ENCODE measurements around the gene MAP7D3. TPM values are rescaled to one million over a fixed set of nuclear protein-coding genes. Genes with fewer than 3 reads are reported as not detected.

The MAP7D3 gene
- total RNA-seq, 2 donors from 2014 or later = 6.7 to 12.2 TPM

DNA sequence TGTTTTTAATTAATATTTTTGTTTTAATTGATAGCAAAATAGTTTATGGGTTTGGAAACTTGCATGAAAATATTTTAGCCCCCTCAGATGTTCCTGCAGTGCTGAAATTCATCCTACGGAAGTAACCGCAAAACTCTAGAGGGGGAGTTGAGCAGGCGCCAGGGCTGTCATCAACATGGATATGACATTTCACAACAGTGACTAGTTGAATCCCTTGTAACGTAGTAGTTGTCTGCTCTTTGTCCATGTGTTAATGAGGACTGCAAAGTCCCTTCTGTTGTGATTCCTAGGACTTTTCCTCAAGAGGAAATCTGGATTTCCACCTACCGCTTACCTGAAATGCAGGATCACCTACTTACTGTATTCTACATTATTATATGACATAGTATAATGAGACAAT is 40.4 kb downstream of the MAP7D3 start:
- no peaks in the 10 kb centered on the region for H3K36me3 ChIP-seq (replicated peaks in 1 of 2; ENCODE audit: insufficient read depth in 1 of 2, low read depth in 2 of 2)
- DNase-seq (no peak), ATAC-seq (no peak)
- H3K4me1 ChIP-seq = no peaks in the 10 kb centered on the region
- 73 to 85% methylated on average over 5 of the region's 5 CpGs for WGBS, 2 donors
- H3K27me3 ChIP-seq = no peaks in the 10 kb centered on the region
- no peaks in the 10 kb centered on the region for H3K9me3 ChIP-seq
- intact Hi-C loops (cut with DNase I) = no loop called here
- no peak overlapping the region for H3K27ac ChIP-seq
- TF ChIP-seq, protein P1, sequence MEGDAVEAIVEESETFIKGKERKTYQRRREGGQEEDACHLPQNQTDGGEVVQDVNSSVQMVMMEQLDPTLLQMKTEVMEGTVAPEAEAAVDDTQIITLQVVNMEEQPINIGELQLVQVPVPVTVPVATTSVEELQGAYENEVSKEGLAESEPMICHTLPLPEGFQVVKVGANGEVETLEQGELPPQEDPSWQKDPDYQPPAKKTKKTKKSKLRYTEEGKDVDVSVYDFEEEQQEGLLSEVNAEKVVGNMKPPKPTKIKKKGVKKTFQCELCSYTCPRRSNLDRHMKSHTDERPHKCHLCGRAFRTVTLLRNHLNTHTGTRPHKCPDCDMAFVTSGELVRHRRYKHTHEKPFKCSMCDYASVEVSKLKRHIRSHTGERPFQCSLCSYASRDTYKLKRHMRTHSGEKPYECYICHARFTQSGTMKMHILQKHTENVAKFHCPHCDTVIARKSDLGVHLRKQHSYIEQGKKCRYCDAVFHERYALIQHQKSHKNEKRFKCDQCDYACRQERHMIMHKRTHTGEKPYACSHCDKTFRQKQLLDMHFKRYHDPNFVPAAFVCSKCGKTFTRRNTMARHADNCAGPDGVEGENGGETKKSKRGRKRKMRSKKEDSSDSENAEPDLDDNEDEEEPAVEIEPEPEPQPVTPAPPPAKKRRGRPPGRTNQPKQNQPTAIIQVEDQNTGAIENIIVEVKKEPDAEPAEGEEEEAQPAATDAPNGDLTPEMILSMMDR (IDR thresholded peaks at IDR 0.05) = no peak
- TF ChIP-seq POLR2A (IDR thresholded peaks at IDR 0.05) = no peak
- no peak overlapping the region for H3K4me3 ChIP-seq

DNA sequence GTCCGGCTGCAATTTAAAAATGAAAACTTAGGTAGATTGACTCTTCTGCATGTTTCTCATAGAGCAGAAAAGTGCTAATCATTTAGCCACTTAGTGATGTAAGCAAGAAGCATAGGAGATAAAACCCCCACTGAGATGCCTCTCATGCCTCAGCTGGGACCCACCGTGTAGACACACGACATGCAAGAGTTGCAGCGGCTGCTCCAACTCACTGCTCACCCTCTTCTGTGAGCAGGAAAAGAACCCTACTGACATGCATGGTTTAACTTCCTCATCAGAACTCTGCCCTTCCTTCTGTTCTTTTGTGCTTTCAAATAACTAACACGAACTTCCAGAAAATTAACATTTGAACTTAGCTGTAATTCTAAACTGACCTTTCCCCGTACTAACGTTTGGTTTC is 41.0 kb downstream of the MAP7D3 start:
- no peaks in the 10 kb centered on the region for H3K4me1 ChIP-seq
- WGBS, 2 donors = 45 to 54% methylated on average over 7 of the region's 7 CpGs
- DNase-seq = no peak
- no peak overlapping the region for H3K27ac ChIP-seq
- ATAC-seq = no peak
- no peaks in the 10 kb centered on the region for H3K27me3 ChIP-seq
- TF ChIP-seq POLR2A (IDR thresholded peaks at IDR 0.05) = no peak
- TF ChIP-seq, protein P1 (IDR thresholded peaks at IDR 0.05) = no peak
- no peaks in the 10 kb centered on the region for H3K9me3 ChIP-seq
- no peaks in the 10 kb centered on the region for H3K36me3 ChIP-seq (replicated peaks in 1 of 2; ENCODE audit: insufficient read depth in 1 of 2, low read depth in 2 of 2)
- no peak overlapping the region for H3K4me3 ChIP-seq
- intact Hi-C loops (cut with DNase I) = no loop called here

DNA sequence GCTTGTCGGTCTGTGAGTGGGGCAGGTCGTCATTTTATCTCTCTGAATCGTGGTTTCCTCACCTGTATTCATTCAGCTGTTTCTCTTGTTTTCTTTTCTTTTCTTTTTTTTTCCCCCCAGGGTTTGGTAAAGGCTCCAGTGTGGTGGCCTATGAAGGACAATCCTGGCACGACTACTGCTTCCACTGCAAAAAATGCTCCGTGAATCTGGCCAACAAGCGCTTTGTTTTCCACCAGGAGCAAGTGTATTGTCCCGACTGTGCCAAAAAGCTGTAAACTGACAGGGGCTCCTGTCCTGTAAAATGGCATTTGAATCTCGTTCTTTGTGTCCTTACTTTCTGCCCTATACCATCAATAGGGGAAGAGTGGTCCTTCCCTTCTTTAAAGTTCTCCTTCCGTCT is 41.4 kb downstream of the MAP7D3 start:
- DNase-seq (no peak), ATAC-seq (no peak)
- Histone ChIP-seq H3K4me3 (no peak overlapping the region), H3K4me1 (no peaks in the 10 kb centered on the region), H3K9me3 (no peaks in the 10 kb centered on the region), H3K27me3 (no peaks in the 10 kb centered on the region), H3K36me3 (replicated peaks in 1 of 2; ENCODE audit: insufficient read depth in 1 of 2, low read depth in 2 of 2) (no peaks in the 10 kb centered on the region), H3K27ac (no peak overlapping the region)
- no peak for TF ChIP-seq POLR2A (IDR thresholded peaks at IDR 0.05)
- TF ChIP-seq, protein P1 (IDR thresholded peaks at IDR 0.05) = no peak
- intact Hi-C loops (cut with DNase I) = no loop called here
- 31 to 54% methylated on average over 9 of the region's 9 CpGs for WGBS, 2 donors

DNA sequence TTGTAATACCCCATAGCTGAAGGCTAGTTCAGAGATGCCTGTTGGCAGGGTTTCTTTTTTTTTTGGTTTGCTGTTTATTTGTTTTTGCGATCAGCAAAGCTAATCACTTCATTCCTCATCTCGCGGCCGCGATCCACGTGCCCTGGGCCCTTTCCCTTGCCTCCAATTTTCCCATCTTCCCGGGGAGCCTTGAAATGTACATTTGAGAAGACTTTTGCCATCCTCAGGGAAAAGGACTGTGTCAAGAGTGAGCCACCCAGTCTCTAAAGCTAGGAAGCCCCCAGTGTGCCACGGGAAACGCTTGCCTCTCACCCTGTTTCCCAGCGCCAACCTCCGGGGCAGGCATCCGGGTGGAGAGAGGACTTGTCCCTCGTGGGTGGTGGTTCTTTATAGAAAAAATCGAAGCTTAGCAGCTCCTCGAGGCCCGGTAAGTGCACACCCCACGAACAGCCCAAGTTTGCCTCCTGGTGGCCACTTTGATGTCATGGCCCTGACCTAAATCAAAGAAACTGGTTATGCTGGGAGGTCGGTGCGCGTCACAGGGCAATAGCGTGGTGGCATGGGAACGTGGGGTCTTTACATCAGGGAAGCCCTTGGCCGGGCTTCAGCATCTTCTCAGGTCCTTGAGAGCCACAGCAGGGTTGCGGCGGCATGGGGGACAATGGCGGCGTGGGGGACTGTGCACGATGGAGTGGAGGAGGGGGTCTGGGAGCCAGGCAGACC is 42.0 kb downstream of the MAP7D3 start:
- no peaks in the 10 kb centered on the region for H3K4me1 ChIP-seq
- H3K9me3 ChIP-seq = no peaks in the 10 kb centered on the region
- WGBS, 2 donors = 17 to 33% methylated on average over 7 to 24 of the region's 28 CpGs
- intact Hi-C loops (cut with DNase I) = no loop called here
- peak; percentile 59 for ATAC-seq
- TF ChIP-seq, protein P1 (IDR thresholded peaks at IDR 0.05) = peak; percentile 12 to 47 (median 40)
- TF ChIP-seq POLR2A (IDR thresholded peaks at IDR 0.05) = no peak
- peak; percentile 32 to 54 (median 39) for DNase-seq
- no peak overlapping the region for H3K4me3 ChIP-seq
- H3K36me3 ChIP-seq (replicated peaks in 1 of 2; ENCODE audit: insufficient read depth in 1 of 2, low read depth in 2 of 2) = no peaks in the 10 kb centered on the region
- H3K27ac ChIP-seq = no peak overlapping the region
- no peaks in the 10 kb centered on the region for H3K27me3 ChIP-seq

DNA sequence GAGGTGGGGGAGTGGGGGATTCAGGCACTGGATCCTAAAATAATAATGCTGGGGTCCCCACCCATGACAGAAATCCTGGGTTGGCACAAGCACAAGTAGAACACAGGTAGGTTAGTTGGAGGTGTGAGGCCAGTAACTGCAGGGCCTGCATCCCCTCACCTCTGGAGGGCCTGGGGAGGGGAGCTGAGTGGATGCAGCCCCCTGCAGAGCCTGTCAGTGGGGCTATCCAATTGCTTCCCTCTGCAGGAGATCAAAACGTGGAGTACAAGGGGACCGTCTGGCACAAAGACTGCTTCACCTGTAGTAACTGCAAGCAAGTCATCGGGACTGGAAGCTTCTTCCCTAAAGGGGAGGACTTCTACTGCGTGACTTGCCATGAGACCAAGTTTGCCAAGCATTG is 43.7 kb downstream of the MAP7D3 start:
- H3K9me3 ChIP-seq = no peaks in the 10 kb centered on the region
- H3K27ac ChIP-seq = no peak overlapping the region
- ATAC-seq (no peak), DNase-seq (no peak)
- no peaks in the 10 kb centered on the region for H3K27me3 ChIP-seq
- no peaks in the 10 kb centered on the region for H3K4me1 ChIP-seq
- H3K4me3 ChIP-seq = no peak overlapping the region
- intact Hi-C loops (cut with DNase I) = no loop called here
- WGBS, 2 donors = 70 to 72% methylated on average over 4 of the region's 4 CpGs
- TF ChIP-seq, protein P1 (IDR thresholded peaks at IDR 0.05) = no peak
- no peak for TF ChIP-seq POLR2A (IDR thresholded peaks at IDR 0.05)
- no peaks in the 10 kb centered on the region for H3K36me3 ChIP-seq (replicated peaks in 1 of 2; ENCODE audit: insufficient read depth in 1 of 2, low read depth in 2 of 2)
